ENCODE results near the gene SMARCD1. TPM values are rescaled to one million over a fixed set of nuclear protein-coding genes. Genes with fewer than 3 reads are reported as not detected.
A peak's percentile ranks its signal among the peaks of the same experiment; 100 is the strongest.
"Not testable (repeated sequence)": the region's sequence is repeated elsewhere in the genome, so short reads cannot be mapped to it uniquely, and the experiment has no call there.

SMARCD1 gene
- total RNA-seq, 1 donor from 2014 or later, result 36.0 TPM

DNA sequence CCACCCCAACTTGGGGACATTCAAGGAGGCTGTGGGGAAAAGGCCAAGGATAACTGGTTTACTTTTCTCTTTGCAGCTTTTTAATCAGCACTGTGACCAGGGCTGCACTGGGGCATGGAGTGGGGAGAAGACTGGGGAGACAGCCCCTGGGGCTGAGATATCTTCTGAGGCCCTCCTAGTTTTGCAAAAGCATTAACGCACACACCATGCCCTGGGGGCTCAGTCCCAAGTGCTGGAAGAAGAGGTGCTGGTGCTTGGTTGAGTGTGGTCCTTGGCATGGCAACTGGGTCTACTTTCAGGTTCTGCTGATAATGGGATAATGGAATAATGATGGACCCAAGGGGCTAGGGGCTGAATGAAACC, 9.4 kb upstream of the SMARCD1 start:
- DNase-seq (ENCODE audit: low read depth), result no peak

GRCh38 chr12:50077099-50077498, 8.0 kb upstream of the SMARCD1 start:
- DNase-seq (ENCODE audit: low read depth), result no peak

GRCh38 chr12:50078281-50078680, 6.9 kb upstream of the SMARCD1 start:
- DNase-seq (ENCODE audit: low read depth), result no peak

DNA sequence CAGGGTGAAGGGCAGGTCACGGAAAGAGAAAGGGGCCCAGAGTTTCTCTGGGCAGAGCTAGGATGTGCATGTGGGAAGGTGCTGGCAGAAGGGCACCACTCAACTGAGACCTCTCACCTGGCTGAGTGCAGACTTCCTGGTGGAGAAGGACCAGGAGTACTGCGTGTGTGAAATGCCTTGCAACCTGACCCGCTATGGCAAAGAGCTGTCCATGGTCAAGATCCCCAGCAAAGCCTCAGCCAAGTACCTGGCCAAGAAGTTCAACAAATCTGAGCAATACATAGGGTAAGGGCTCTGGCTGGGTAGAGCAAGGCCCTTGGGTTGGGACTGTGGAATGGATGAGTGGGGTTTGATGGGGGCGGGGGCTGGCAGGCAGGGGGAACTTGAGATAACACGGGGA, 5.4 kb upstream of the SMARCD1 start:
- DNase-seq (ENCODE audit: low read depth), result no peak

- no peak for DNase-seq (ENCODE audit: low read depth)
These were observed 3.9 kb upstream of the SMARCD1 start for GRCh38 chr12:50081096-50081808.

GRCh38 chr12:50082644-50083043, 2.5 kb upstream of the SMARCD1 start:
- DNase-seq (ENCODE audit: low read depth), result no peak

- no peak for DNase-seq (ENCODE audit: low read depth)
These were observed 1.8 kb upstream of the SMARCD1 start for GRCh38 chr12:50083301-50083700.

DNA sequence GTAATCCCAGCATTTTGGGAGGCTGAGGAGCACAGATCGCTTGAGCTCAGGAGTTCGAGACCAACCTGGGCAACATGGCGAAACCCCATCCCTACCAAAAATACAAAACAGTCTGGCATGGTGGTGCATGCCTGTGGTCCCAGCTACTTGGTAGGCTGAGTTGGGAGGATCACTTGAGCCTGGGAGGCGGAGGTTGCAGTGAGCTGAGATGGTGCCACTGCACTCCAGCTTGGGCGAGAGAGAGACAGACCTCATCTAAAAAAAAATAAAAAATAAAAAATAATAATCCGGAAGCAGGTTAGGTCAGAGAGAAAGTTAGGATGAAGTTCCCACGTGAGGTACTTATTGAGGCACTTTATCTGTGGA, 750 bp upstream of the SMARCD1 start:
- DNase-seq (ENCODE audit: low read depth), result not testable (repeated sequence)

- DNase-seq (ENCODE audit: low read depth), result no peak
These were observed 502 bp downstream of the SMARCD1 start for GRCh38 chr12:50085615-50086072.

GRCh38 chr12:50086148-50086547, 1.0 kb downstream of the SMARCD1 start:
- DNase-seq (ENCODE audit: low read depth), result no peak

DNA sequence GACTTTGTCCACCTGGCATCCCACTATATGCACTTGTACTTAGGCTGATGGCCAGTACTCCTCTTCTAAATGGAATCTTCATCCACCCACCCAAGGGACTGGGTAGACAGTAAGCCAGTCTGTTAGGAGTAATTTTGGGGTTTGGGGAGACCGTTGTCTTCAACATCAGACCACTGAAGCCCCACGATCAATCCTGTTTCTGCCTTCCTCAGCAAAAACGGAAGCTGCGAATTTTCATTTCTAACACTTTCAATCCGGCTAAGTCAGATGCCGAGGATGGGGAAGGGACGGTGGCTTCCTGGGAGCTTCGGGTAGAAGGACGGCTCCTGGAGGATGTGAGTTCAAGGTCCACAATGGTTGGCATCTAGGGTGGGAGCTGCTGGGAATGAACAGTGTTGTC, 2.0 kb downstream of the SMARCD1 start:
- no peak for DNase-seq (ENCODE audit: low read depth)

DNA sequence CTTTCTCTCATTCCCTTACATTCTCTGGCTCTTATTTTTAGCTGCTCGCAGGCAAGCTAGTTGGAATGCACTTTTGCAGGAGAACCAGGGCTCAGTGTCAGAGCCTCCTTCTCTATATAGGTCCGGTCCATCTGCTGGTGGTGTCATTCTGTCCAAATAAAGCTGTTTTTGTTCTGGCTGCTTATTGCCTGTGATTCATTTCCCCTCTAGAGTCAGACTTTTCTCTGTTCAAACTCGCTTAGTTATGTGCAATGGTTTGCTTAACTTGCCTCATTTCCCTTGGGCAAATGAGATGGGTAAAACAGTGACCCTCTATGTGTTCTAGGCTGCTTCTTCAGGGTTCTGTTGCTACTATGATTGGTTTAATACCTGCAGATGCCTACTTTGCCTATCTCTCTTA, 2.9 kb downstream of the SMARCD1 start:
- DNase-seq (ENCODE audit: low read depth), result no peak

- DNase-seq (ENCODE audit: low read depth), result peak; percentile 50
These were observed 3.6 kb downstream of the SMARCD1 start for GRCh38 chr12:50088577-50089335.

DNA sequence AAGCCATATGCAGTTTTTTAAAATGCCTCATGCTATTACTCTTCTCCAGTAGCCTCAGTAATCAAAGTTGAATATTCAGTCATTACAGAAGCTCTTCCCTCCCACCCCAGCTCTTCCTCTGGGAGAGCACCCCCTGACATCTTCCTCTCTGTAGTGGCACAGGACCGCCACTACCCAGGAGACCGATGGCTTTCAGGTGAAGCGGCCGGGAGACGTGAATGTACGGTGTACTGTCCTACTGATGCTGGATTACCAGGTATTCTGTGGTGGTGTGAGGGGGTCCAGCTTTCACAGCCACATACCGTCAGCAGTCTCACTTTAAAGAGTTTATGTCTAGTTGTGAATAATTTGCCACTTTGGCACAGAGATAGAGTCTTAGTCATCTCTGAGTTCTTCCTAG, 4.6 kb downstream of the SMARCD1 start:
- DNase-seq (ENCODE audit: low read depth), result no peak

- no peak for DNase-seq (ENCODE audit: low read depth)
These were observed 5.2 kb downstream of the SMARCD1 start for GRCh38 chr12:50090391-50090790.

GRCh38 chr12:50097952-50098351, 12.8 kb downstream of the SMARCD1 start:
- no peak for DNase-seq (ENCODE audit: low read depth)

GRCh38 chr12:50099302-50100008, 14.3 kb downstream of the SMARCD1 start:
- DNase-seq (ENCODE audit: low read depth), result no peak

DNA sequence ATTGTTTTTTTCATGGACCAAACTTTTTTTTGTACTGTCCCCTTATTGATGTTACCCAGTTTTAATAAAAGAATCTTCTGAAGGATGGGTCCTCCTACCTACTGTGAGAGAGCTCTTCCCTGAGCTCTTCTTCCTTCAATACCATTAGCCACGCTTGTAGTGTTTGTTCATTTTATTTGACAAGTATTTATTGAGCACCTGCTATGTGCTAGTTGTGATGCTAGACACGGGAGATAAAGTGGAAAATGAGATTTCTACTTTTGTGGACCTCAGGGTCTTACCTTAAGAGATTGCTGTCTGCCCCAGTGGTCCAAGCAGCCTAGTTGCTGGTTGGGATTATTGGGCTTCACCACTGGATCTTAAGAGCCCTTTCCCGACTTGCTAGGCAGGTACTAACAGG, 15.4 kb downstream of the SMARCD1 start:
- no peak for DNase-seq (ENCODE audit: low read depth)

- DNase-seq (ENCODE audit: low read depth), result peak; percentile 42
These were observed 16.5 kb downstream of the SMARCD1 start for GRCh38 chr12:50101663-50102062.

GRCh38 chr12:50102131-50102531, 17.0 kb downstream of the SMARCD1 start:
- no peak for DNase-seq (ENCODE audit: low read depth)

DNA sequence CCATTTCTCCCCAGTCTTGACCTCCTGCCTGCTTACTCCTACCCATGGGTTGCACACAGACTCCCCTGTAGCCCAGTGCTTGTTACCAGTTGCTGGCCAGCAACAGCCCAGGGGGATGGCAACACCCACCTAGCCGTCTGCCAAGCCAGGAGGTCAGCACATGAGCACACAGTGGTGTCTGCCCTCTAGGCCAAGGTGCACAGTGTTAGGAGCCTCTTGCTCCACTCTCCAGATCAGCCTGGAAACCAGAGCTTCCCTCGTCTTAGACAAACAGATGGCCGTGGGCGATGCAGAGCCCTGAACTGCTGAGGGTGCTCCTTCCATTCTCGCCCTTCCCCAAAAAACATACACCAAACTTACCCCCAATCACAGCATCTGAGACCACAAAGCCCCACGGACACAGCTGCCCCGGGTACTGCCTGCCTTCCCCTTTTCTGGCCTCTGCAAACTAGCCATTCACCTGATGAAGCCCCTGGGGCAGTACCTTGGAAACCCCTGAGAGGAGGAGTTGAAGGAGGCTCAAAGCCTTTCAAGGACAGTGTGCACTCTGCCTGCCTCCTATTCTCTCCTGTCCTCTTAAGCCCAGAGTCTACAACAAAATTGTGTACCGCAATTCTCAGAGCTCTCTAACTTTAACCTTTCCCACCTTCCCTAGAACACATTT, 17.6 kb downstream of the SMARCD1 start:
- DNase-seq (ENCODE audit: low read depth), result no peak

DNA sequence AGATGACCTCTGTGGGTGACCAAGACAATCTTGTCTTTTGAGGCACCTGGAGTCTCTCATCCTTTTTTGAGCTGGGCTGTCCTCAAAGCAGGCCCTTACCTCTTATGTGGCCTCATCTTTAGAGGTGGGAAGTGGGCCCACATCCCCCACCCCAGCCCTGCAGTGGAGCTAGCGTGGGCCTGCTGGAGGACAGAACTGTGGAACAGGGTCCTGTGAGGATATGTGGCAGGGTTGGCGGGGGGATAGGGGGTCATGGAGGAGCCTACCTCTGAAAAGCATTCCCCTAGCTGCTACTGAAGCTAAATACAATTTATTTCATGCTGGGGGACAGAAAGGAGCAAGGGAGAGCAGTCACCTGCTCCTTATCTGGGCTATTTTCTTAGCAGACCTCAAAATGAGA, 18.2 kb downstream of the SMARCD1 start:
- no peak for DNase-seq (ENCODE audit: low read depth)
